GM18499 (cell line): ENCODE data around the gene RNF144B.
A peak's percentile ranks its signal among the peaks of the same experiment; 100 is the strongest.

Experiments
- ATAC-seq: cut with Tn5 transposase; IDR thresholded peaks from one replicate; pipeline ENCODE4 v1.9.1; 2021; ENCODE audit warnings: moderate number of reproducible peaks; ENCODE audit not compliant: insufficient read depth, unreplicated experiment

Gene RNF144B

GRCh38 chr6:18503593-18504231 is 116.6 kb downstream of the RNF144B start:
- ATAC-seq: peak; percentile 68

DNA sequence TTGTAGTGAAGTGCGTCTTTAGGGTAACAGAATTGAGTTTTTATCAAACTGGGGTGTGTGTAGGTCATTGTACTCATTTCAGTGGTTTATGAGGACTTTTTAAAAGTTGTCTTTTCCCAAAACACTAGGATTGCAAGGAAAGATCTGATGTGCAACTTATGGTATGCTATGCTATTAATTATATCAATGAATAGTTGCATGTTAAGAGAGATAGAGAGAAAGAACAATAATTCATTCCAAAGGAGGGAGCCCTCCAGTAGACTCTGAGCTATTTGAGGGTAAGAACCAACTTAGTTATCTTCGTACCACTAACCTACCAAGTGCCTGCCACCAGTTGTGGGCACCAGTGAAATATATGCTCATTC is 117.1 kb downstream of the RNF144B start:
- no peak for ATAC-seq

- no peak for ATAC-seq
These were observed 119.3 kb downstream of the RNF144B start for GRCh38 chr6:18506382-18507017.

DNA sequence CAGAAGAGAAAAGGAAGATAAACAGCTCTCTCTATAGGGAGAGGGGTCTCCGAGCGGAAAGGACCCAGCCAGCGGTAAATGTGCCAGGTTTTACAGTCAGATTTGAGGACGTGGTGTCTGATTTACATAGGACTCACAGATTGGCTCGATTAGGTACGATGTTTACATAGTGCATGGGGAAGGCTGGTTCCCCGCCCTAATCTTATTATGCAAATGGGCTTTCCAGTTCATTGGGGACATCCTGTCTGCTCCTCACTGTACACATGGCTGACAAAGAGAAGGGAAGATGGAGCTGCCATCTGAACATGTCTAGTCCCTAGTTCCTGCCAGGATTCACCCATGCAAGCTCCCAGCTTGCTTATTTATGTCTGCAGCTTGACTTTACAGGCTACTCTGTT is 119.9 kb downstream of the RNF144B start:
- no peak for ATAC-seq

DNA sequence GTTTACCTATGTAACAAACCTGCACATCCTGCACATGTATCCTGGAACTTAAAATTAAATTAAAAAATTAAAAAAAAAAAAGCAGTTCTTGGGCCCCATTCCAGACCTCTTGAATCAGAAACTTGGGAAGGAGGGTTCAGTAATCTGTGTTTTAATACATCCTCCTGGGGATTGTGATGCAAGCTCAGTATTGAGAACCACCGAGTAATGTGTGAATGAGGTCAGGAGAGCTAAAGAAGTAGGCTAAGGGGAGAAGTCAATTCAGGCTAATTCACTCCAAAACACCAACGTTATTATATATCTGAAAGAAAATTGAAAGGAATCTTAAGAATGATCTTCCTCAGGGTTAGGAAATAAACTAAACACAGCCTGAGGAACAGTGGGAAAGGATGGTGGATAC is 120.4 kb downstream of the RNF144B start:
- ATAC-seq: no peak

GRCh38 chr6:18509871-18510643 is 122.9 kb downstream of the RNF144B start:
- ATAC-seq: no peak

- ATAC-seq: no peak
These were observed 123.5 kb downstream of the RNF144B start for GRCh38 chr6:18510644-18511033.

DNA sequence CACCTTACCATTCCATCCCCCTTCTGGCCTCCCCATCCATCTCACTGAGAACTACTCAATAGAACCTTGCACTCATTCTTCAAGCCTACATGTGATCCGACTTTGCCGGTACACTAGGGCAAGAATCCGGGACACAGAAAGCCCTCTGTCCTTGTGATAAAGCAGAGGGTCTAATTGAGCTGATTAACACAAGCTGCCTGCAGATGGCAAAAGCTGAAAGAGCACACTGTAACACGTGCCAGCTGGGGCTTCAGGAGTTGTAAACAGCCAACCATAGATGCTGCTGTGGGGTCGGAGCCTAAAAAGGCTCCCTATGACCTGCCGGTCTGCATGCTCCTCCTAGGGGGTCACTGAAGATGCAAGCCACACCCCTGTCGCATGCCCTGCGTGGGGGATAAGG is 124.1 kb downstream of the RNF144B start:
- ATAC-seq: no peak

DNA sequence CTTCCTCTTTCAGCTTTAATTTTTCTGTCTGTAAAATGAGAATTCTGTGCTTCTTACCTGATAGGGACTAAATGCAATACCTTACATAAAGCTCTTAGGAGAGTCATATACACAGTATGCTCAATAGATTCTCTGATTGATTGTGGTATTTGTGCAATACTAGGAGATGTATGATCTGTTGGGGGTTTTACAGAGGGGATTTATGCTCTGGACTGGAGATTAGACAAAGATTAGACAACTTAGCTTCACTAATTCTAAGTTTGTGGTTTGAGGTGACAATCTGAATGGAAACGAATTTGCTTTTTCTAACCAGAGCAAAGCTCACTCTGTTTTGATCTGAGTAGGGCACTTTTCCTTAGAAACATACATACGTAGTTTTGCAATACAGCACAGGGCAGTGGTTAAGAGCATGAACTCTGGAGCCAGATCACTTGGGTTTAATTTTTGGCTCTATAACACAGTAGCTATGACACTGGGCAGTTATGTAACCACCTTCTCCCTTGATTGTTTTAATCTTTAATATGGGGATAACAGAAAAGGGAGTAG is 126.2 kb downstream of the RNF144B start:
- ATAC-seq: no peak

DNA sequence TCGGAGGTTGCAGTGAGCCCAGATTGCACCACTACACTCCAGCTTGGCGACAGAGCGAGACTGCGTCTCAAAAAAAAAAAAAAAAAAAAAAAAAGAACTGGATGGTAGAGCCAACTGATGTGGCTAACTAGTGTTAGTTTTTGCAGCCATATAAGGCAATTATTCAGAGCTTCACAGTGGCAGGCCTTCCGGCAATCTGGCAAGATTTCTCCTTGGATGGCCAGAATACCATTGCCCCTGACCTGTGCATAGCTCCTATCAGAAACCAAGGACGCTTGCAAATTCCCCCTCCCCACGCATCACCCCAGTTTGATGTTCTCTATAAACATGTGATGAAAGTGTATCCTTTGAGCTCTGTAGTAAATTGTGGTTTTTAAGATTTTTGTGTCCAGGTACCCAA is 127.0 kb downstream of the RNF144B start:
- ATAC-seq: no peak

- ATAC-seq: no peak
These were observed 128.6 kb downstream of the RNF144B start for GRCh38 chr6:18515767-18516166.
